Measurements from ENCODE around the gene MAD1L1. TPM values are rescaled to one million over a fixed set of nuclear protein-coding genes. Genes with fewer than 3 reads are reported as not detected.
"Not testable (repeated sequence)": the region's sequence is repeated elsewhere in the genome, so short reads cannot be mapped to it uniquely, and the experiment has no call there.

Gene MAD1L1
- total RNA-seq, 1 experiment from 2014 or later, result 46.7 TPM

- POLR2A ChIA-PET (ENCODE audit: low non-redundant PET), result no interaction called here
- CTCF ChIA-PET, result no interaction called here
Measured at GRCh38 chr7:1971946-1972654, 260.6 kb downstream of the MAD1L1 start.

GRCh38 chr7:1970895-1971294 is 261.9 kb downstream of the MAD1L1 start:
- H3K27me3 ChIP-seq (replicated peaks; ENCODE audit: insufficient read depth, low read depth, low read length, poor library complexity), result no peaks in the 10 kb centered on the region
- POLR2A ChIA-PET (ENCODE audit: low non-redundant PET), result no interaction called here
- CTCF ChIA-PET, result no interaction called here
- DNase-seq (ENCODE audit: low spot score), result no peak
- no peaks in the 10 kb centered on the region for H3K9me3 ChIP-seq (ENCODE audit: low read depth, low read length, poor library complexity, severe bottlenecking)
- no peak overlapping the region for H3K4me3 ChIP-seq (ENCODE audit: low read depth, low read length, poor library complexity, severe bottlenecking)
- intact Hi-C loops (cut with micrococcal nuclease; ENCODE audit: unreplicated experiment), result no loop called here
- no TSS peak for BruUV-seq (replicated peaks)
- H3K4me1 ChIP-seq (ENCODE audit: insufficient read depth, low read length, poor library complexity, severe bottlenecking), result no peaks in the 10 kb centered on the region
- no peak for TF ChIP-seq EZH2 (IDR thresholded peaks at IDR 0.05; ENCODE audit: borderline replicate concordance, low read depth, low read length, poor library complexity, severe bottlenecking)
- H3K36me3 ChIP-seq (ENCODE audit: insufficient read depth, low read length, poor library complexity, severe bottlenecking), result no peaks in the 10 kb centered on the region
- H3K27ac ChIP-seq (ENCODE audit: low read depth, low read length, poor library complexity, severe bottlenecking), result no peak overlapping the region

More at GRCh38 chr7:1971946-1972654, 260.6 kb downstream of the MAD1L1 start:
- no peaks in the 10 kb centered on the region for H3K9me3 ChIP-seq (ENCODE audit: low read depth, low read length, poor library complexity, severe bottlenecking)
- no peak overlapping the region for H3K27ac ChIP-seq (ENCODE audit: low read depth, low read length, poor library complexity, severe bottlenecking)
- intact Hi-C loops (cut with micrococcal nuclease; ENCODE audit: unreplicated experiment), result no loop called here
- no peak for DNase-seq (ENCODE audit: low spot score)
- no peak overlapping the region for H3K4me3 ChIP-seq (ENCODE audit: low read depth, low read length, poor library complexity, severe bottlenecking)
- H3K4me1 ChIP-seq (ENCODE audit: insufficient read depth, low read length, poor library complexity, severe bottlenecking), result no peaks in the 10 kb centered on the region
- no peaks in the 10 kb centered on the region for H3K27me3 ChIP-seq (replicated peaks; ENCODE audit: insufficient read depth, low read depth, low read length, poor library complexity)
- TF ChIP-seq EZH2 (IDR thresholded peaks at IDR 0.05; ENCODE audit: borderline replicate concordance, low read depth, low read length, poor library complexity, severe bottlenecking) (no peak), CTCF (conservative IDR thresholded peaks at IDR 0.05; ENCODE audit: low read depth, low read length) (no peak)
- BruUV-seq (replicated peaks), result no TSS peak
- no peaks in the 10 kb centered on the region for H3K36me3 ChIP-seq (ENCODE audit: insufficient read depth, low read length, poor library complexity, severe bottlenecking)

- H3K27ac ChIP-seq (ENCODE audit: low read depth, low read length, poor library complexity, severe bottlenecking); intact Hi-C loops (cut with micrococcal nuclease; ENCODE audit: unreplicated experiment); H3K27me3 ChIP-seq (replicated peaks; ENCODE audit: insufficient read depth, low read depth, low read length, poor library complexity); POLR2A ChIA-PET (ENCODE audit: low non-redundant PET); CTCF ChIA-PET; H3K36me3 ChIP-seq (ENCODE audit: insufficient read depth, low read length, poor library complexity, severe bottlenecking); DNase-seq (ENCODE audit: low spot score); BruUV-seq (replicated peaks); H3K9me3 ChIP-seq (ENCODE audit: low read depth, low read length, poor library complexity, severe bottlenecking); H3K4me1 ChIP-seq (ENCODE audit: insufficient read depth, low read length, poor library complexity, severe bottlenecking); H3K4me3 ChIP-seq (ENCODE audit: low read depth, low read length, poor library complexity, severe bottlenecking): not testable (repeated sequence)
Measured at GRCh38 chr7:1970285-1970660, 262.5 kb downstream of the MAD1L1 start.

DNA sequence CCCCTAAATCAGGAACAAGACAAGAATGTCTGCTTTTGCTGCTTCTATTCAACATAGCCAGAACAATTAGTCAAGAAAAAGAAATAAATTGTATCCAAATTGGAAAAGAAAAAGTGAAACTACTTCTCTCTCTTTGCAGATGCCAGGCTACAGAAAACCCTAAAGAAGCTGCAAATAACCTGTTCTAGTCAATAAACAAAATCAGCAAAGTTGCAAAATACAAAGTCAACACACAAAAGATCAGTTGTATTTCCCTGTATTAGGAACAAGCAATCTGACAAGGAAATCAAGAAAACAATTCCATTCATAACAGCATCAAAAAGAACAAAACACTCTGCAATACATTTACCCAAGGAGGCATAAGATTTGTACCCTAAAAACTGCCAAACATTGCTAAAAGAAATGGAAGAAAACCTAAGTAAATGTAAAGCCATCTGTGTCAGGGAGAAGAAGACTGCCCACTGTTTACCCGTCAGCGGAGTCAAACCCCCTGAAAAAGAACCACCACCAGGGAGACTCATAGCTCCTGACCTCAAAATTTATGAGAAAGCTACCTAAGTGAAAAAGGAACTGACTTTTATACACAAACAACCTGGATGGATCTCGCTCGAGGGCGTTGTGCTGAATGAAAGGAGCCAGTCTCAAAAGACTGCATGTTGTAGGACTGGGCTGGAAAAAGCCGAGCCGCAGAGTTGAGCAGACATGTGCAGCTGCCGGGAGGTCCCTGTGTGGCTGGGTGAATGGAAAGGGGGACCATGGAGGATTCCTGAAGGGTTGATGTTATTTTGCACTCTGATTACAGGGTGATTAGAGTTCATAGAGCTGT is 263.1 kb downstream of the MAD1L1 start:
- Histone ChIP-seq H3K36me3 (ENCODE audit: insufficient read depth, low read length, poor library complexity, severe bottlenecking) (no peaks in the 10 kb centered on the region), H3K4me3 (ENCODE audit: low read depth, low read length, poor library complexity, severe bottlenecking) (no peak overlapping the region), H3K27me3 (replicated peaks; ENCODE audit: insufficient read depth, low read depth, low read length, poor library complexity) (no peaks in the 10 kb centered on the region), H3K4me1 (ENCODE audit: insufficient read depth, low read length, poor library complexity, severe bottlenecking) (no peaks in the 10 kb centered on the region), H3K27ac (ENCODE audit: low read depth, low read length, poor library complexity, severe bottlenecking) (no peak overlapping the region), H3K9me3 (ENCODE audit: low read depth, low read length, poor library complexity, severe bottlenecking) (no peaks in the 10 kb centered on the region)
- intact Hi-C loops (cut with micrococcal nuclease; ENCODE audit: unreplicated experiment), result no loop called here
- no peak for DNase-seq (ENCODE audit: low spot score)
- TF ChIP-seq CTCF (conservative IDR thresholded peaks at IDR 0.05; ENCODE audit: low read depth, low read length), result no peak
- TF ChIP-seq EZH2 (IDR thresholded peaks at IDR 0.05; ENCODE audit: borderline replicate concordance, low read depth, low read length, poor library complexity, severe bottlenecking), result no peak
- CTCF ChIA-PET, result no interaction called here
- BruUV-seq (replicated peaks), result no TSS peak
- POLR2A ChIA-PET (ENCODE audit: low non-redundant PET), result no interaction called here
